ENCODE measurements around the gene ATP8A2.
"Not testable (repeated sequence)": the region's sequence is repeated elsewhere in the genome, so short reads cannot be mapped to it uniquely, and the experiment has no call there.

ATP8A2 gene

DNA sequence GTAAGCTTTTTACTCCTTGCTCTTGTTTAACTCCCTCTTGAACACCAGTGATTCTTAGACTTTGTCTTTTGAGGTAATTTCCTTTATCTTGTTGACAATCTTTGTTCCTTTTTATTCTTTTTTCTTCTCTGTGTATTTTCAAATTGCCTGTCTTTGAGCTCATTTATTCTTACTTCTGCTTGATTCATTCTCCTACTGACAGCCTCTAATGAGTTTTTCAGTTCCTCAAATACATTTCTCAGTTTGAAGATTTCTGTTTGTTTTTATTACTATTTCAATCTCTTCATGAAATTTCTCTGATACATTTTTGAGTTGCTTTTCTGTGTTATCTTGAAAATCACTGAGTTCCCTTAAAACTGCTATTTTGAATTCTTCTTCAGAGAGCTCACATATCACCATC, 154.1 kb downstream of the ATP8A2 start:
- TF ChIP-seq, protein P1, sequence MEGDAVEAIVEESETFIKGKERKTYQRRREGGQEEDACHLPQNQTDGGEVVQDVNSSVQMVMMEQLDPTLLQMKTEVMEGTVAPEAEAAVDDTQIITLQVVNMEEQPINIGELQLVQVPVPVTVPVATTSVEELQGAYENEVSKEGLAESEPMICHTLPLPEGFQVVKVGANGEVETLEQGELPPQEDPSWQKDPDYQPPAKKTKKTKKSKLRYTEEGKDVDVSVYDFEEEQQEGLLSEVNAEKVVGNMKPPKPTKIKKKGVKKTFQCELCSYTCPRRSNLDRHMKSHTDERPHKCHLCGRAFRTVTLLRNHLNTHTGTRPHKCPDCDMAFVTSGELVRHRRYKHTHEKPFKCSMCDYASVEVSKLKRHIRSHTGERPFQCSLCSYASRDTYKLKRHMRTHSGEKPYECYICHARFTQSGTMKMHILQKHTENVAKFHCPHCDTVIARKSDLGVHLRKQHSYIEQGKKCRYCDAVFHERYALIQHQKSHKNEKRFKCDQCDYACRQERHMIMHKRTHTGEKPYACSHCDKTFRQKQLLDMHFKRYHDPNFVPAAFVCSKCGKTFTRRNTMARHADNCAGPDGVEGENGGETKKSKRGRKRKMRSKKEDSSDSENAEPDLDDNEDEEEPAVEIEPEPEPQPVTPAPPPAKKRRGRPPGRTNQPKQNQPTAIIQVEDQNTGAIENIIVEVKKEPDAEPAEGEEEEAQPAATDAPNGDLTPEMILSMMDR (IDR thresholded peaks at IDR 0.05): no peak
- intact Hi-C loops (cut with DNase I; ENCODE audit: low total_unique reads): no loop called here

DNA sequence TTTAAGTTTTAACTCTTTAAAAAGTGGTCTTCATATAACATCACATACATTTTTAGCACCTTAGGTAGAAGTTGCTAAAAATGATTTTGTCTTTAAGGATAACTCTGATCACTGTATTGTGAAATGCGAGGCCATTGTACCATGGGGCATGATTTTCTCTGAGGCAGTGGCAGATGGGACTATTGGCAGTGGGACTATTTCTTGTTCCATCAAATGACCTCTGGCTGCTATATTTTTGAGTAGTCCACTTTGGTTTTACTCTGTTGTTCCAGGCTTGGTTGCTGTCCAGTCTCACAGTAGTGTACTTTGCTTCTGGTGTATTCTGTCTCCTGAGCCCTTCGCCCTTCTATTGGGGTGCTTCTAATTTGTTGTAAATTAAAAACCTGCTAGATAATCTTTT, 156.5 kb downstream of the ATP8A2 start:
- TF ChIP-seq, protein P1 (IDR thresholded peaks at IDR 0.05): no peak
- Histone ChIP-seq H3K27me3 (no peaks in the 10 kb centered on the region), H3K4me1 (no peaks in the 10 kb centered on the region), H3K4me3 (no peak overlapping the region), H3K27ac (no peak overlapping the region), H3K9me3 (peaks cover 0 to 7% (median 6%) of the 10 kb centered on the region in 3 donors), H3K36me3 (no peaks in the 10 kb centered on the region)
- intact Hi-C loops (cut with DNase I; ENCODE audit: low total_unique reads): no loop called here
- no peak for DNase-seq

More for the DNA sequence above, 154.1 kb downstream of the ATP8A2 start:
- Histone ChIP-seq H3K4me1 (no peaks in the 10 kb centered on the region), H3K4me3 (no peak overlapping the region), H3K27me3 (no peaks in the 10 kb centered on the region), H3K36me3 (no peaks in the 10 kb centered on the region), H3K27ac (no peak overlapping the region), H3K9me3 (peaks cover 0 to 7% (median 6%) of the 10 kb centered on the region in 3 donors)
- no peak for DNase-seq

DNA sequence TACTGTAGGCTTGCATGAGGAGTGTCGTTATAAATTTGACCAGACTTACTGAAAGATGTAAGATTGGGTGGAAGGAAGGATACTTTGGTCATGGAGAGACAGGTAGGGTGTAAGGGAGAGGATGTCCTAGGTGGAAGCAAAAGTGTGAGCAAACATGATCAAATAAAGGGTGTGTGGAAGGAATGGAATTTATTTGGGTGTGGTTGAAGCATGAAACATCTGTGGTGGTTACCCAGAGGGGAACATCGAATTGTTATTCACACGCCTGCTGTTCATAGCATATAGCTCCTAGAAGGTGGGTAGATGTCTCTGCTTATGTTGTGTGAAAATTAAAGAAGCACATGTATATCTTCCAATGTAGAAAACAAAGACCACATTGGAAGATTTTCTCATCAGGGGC, 157.7 kb downstream of the ATP8A2 start:
- TF ChIP-seq, protein P1 (IDR thresholded peaks at IDR 0.05): no peak
- no peak for DNase-seq
- peaks cover 0 to 7% (median 6%) of the 10 kb centered on the region in 3 donors for H3K9me3 ChIP-seq
- H3K4me3 ChIP-seq: no peak overlapping the region
- intact Hi-C loops (cut with DNase I; ENCODE audit: low total_unique reads): no loop called here
- H3K27me3 ChIP-seq: no peaks in the 10 kb centered on the region
- H3K27ac ChIP-seq: no peak overlapping the region
- H3K4me1 ChIP-seq: no peaks in the 10 kb centered on the region
- no peaks in the 10 kb centered on the region for H3K36me3 ChIP-seq

DNA sequence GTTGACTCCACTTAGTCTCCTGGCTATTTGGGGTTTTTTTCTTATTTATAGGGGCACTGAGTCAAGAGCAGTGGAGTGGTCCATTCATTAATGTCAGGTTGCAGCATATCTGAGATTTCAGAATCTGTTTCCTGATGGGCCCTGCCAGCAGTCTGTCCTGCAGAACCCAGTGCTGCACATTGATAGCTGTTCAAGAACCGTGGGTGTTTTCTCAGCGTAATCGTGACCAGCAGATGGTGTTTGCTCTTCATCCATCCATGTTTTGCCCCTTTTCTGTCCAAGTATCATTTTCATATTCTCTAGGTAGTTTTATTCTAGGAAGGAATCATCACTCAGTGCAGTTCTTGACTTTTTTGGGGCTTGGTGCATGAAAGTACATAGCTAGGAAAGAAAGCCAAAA, 166.5 kb downstream of the ATP8A2 start:
- no peak overlapping the region for H3K4me3 ChIP-seq
- H3K36me3 ChIP-seq: no peaks in the 10 kb centered on the region
- H3K27ac ChIP-seq: no peak overlapping the region
- intact Hi-C loops (cut with DNase I; ENCODE audit: low total_unique reads): no loop called here
- no peaks in the 10 kb centered on the region for H3K9me3 ChIP-seq
- H3K4me1 ChIP-seq: no peaks in the 10 kb centered on the region
- no peaks in the 10 kb centered on the region for H3K27me3 ChIP-seq
- TF ChIP-seq, protein P1 (IDR thresholded peaks at IDR 0.05): no peak
- DNase-seq: no peak

DNA sequence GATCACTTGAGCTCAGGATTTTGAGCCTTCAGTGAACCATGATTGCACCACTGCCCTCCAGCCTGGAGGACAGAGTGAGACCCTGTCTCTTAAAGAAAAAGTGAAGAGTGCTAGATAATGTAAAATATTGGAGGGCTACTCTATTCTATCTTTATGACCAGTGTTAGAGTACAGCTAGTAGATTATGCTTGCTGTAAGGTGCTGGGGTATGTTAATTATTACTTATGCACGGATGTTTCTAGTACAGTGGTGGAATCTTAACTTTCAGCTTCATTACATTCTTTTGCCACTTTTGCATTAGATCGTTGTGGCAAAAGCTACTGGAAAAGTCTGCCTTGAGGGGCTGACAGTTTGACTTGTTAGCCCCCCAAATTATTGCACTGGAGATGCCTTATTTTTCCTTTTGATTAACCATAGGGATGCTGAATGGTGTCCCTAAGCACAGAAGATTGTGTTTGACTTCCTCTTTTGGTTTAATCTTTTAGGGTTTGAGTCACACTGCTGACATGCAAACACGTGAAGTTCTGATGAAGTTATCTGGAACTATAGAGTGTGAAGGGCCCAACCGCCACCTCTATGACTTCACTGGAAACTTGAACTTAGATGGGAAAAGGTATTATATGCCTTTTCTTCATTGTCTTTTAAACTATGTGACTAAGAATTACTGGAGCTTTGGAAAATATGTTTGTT, 169.8 kb downstream of the ATP8A2 start:
- H3K4me1 ChIP-seq: no peaks in the 10 kb centered on the region
- TF ChIP-seq, protein P1 (IDR thresholded peaks at IDR 0.05): no peak
- H3K4me3 ChIP-seq: no peak overlapping the region
- intact Hi-C loops (cut with DNase I; ENCODE audit: low total_unique reads): no loop called here
- no peak overlapping the region for H3K27ac ChIP-seq
- no peak for DNase-seq
- H3K27me3 ChIP-seq: no peaks in the 10 kb centered on the region
- no peaks in the 10 kb centered on the region for H3K36me3 ChIP-seq
- H3K9me3 ChIP-seq: no peaks in the 10 kb centered on the region

DNA sequence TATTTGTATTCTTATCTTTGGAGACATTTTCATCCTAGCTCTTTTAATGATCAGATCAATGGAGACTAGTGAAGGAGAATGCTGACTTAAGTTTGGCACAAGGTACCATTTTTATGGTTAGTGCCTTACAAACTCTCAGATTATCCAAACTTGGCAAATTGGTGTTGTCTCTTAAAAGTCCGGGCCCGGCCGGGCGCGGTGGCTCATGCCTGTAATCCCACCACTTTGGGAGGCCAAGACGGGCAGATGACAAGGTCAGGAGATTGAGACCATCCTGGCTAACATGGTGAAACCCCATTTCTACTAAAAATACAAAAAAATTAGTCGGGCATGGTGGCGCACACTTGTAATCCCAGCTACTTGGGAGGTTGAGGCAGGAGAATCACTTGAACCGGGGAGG, 177.2 kb downstream of the ATP8A2 start:
- H3K4me1 ChIP-seq; H3K27ac ChIP-seq; H3K27me3 ChIP-seq; intact Hi-C loops (cut with DNase I; ENCODE audit: low total_unique reads); H3K9me3 ChIP-seq; H3K4me3 ChIP-seq; H3K36me3 ChIP-seq; DNase-seq: not testable (repeated sequence)

Measured in tibial artery (tissue), 4 donors.